Left ventricle myocardium superior (tissue), 1 donor: Measurements from ENCODE around the gene PRSS58. TPM values are rescaled to one million over a fixed set of nuclear protein-coding genes. Genes with fewer than 3 reads are reported as not detected.

Source experiments
- ATAC-seq: fragments of 200-7000 bp; cut with Tn5 transposase; one replicate; pipeline ENCODE4 v1.9.1; 2020; ENCODE audit warnings: mild to moderate bottlenecking, moderate library complexity
- DNase-seq: peaks from one replicate; pipeline ENCODE4 v3.0.0-alpha.2; 2020
- intact Hi-C: fragments of 100-400 bp; cut with micrococcal nuclease; formaldehyde crosslinking; loops from one replicate; pipeline ENCODE4 v1.11.0; 2022
- total RNA-seq: library from RNA; stranded (reverse); fragmentation: NEBNext Ultra II Directional; extraction: Animal tissue kit (Norgen Biotek cat#: 25700); gene quantifications from one replicate; pipeline ENCODE4 v1.2.1, GENCODE V29; 2021
- donor health status: DM: no; HTN: yes; CAD: no; lungs with severe emphysema.

Gene PRSS58
- total RNA-seq, 1 donor from 2014 or later, result not detected

GRCh38 chr7:142231716-142232115 lies 26.1 kb downstream of the PRSS58 start:
- DNase-seq, result peak; percentile 28
- ATAC-seq, result no peak
- intact Hi-C loops, result no loop called here

DNA sequence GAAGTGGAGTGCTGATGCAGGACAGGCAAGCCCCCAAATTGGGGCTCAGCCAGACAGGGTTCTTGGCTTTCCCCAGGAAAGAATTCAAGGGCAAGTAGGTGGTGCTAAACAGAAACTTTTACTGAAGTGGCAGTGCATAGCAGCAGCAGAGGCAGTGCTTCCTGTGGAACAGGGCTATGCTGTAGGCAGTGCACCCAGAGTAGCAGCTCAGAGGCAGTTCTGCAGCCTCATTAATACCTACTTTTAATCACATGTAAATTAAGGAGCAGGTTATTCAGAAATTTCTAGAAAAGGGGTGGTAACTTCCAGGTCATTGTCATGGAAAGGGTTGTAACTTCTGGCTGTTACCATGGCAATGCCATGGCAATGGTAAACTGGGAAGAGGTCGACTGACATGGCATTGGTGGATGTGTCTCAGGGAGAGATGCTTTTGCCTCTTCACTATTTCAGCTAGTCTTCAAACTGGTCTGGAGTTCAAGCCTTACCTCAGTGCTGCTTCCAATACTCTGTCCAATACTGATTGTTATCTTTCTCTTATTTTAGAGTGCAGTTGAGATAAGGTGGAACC lies 29.2 kb downstream of the PRSS58 start:
- ATAC-seq (no peak), DNase-seq (no peak)
- intact Hi-C loops, result no loop called here

Other genes starting within 250 kb of the PRSS58 start
- gene MGAM2, start 146.3 kb downstream of the PRSS58 start, total RNA-seq, result 0.07 TPM